ENCODE results near the gene SIRT3. TPM values are rescaled to one million over a fixed set of nuclear protein-coding genes. Genes with fewer than 3 reads are reported as not detected.
A peak's percentile ranks its signal among the peaks of the same experiment; 100 is the strongest.
"Not testable (repeated sequence)": the region's sequence is repeated elsewhere in the genome, so short reads cannot be mapped to it uniquely, and the experiment has no call there.

SIRT3 gene
- total RNA-seq, 4 donors from 2014 or later = 2.5 to 8.3 (median 6.1) TPM

DNA sequence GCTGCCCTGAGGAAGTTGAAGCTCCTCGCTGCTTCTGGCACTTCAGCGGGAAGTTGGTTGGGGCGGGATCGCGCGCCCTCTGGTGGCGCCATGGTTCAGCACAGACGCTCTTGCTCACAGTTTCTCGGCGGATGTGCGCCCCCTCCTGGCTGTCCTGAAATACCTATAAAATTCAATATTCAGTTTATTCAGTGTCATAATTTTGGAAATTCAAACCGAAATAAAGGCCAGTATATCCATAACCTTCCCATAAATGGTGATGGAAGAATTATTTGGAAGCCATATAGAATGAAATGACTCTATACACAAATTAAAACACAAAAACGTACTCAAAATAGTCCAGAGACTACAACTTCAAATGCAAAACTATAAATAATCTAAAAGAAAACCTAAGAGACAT is 55.9 kb downstream of the SIRT3 start:
- H3K9me3 ChIP-seq; H3K4me1 ChIP-seq; H3K27me3 ChIP-seq; DNase-seq; H3K4me3 ChIP-seq; H3K27ac ChIP-seq; intact Hi-C loops (cut with DNase I); H3K36me3 ChIP-seq: not testable (repeated sequence)
- WGBS, 2 donors = 0% methylated on average over 2 of the region's 13 CpGs; no CpG with 5 or more reads in 1 of the 2 donors
- TF ChIP-seq, protein P1, sequence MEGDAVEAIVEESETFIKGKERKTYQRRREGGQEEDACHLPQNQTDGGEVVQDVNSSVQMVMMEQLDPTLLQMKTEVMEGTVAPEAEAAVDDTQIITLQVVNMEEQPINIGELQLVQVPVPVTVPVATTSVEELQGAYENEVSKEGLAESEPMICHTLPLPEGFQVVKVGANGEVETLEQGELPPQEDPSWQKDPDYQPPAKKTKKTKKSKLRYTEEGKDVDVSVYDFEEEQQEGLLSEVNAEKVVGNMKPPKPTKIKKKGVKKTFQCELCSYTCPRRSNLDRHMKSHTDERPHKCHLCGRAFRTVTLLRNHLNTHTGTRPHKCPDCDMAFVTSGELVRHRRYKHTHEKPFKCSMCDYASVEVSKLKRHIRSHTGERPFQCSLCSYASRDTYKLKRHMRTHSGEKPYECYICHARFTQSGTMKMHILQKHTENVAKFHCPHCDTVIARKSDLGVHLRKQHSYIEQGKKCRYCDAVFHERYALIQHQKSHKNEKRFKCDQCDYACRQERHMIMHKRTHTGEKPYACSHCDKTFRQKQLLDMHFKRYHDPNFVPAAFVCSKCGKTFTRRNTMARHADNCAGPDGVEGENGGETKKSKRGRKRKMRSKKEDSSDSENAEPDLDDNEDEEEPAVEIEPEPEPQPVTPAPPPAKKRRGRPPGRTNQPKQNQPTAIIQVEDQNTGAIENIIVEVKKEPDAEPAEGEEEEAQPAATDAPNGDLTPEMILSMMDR (IDR thresholded peaks at IDR 0.05) = peak in 1 of 6 experiments; percentile 21

Other genes with a start within 250 kb of the SIRT3 start
- not detected for gene SCGB1C1, start 43.3 kb downstream of the SIRT3 start, total RNA-seq
- 10 to 100 TPM; 16.3 to 24.8 (median 17.1) TPM for gene BET1L, start 28.9 kb downstream of the SIRT3 start, total RNA-seq
- gene RIC8A, start 28.6 kb downstream of the SIRT3 start, total RNA-seq = 10 to 100 TPM; 48.3 to 71.1 (median 60.2) TPM
- gene PSMD13, start 634 bp upstream of the SIRT3 start, total RNA-seq = 100 to 1,000 TPM in 2 of 4 donors, 10 to 100 TPM in 2; 46.4 to 116 (median 105) TPM
- 1 to 10 TPM in 1 of 4 donors, under 1 TPM in 1, not detected in 2; 0.75 to 1.3 TPM for gene NLRP6, start 42.1 kb upstream of the SIRT3 start, total RNA-seq
- 10 to 100 TPM in 1 of 4 donors, 1 to 10 TPM in 3; 5.3 to 15.3 (median 5.9) TPM for gene PGGHG, start 52.8 kb upstream of the SIRT3 start, total RNA-seq
- gene IFITM5, start 63.2 kb upstream of the SIRT3 start, total RNA-seq = not detected
- gene IFITM2, start 71.5 kb upstream of the SIRT3 start, total RNA-seq = 10 to 100 TPM; 14.4 to 67.5 (median 50.3) TPM
- 100 to 1,000 TPM in 1 of 4 donors, 10 to 100 TPM in 3; 26.3 to 133 (median 60.0) TPM for gene IFITM1, start 77.7 kb upstream of the SIRT3 start, total RNA-seq
- gene IFITM3, start 84.5 kb upstream of the SIRT3 start, total RNA-seq = 100 to 1,000 TPM in 2 of 4 donors, 10 to 100 TPM in 2; 45.3 to 159 (median 113) TPM
- 1 to 10 TPM in 3 of 4 donors, under 1 TPM in 1; 0.97 to 7.9 (median 3.3) TPM for gene B4GALNT4, start 133.2 kb upstream of the SIRT3 start, total RNA-seq
- 1,000 to 10,000 TPM in 1 of 4 donors, 100 to 1,000 TPM in 3; 314 to 1,016 (median 520) TPM for gene PKP3, start 157.9 kb upstream of the SIRT3 start, total RNA-seq
- gene SIGIRR, start 178.7 kb upstream of the SIRT3 start, total RNA-seq = 10 to 100 TPM; 15.5 to 35.1 (median 16.1) TPM
- 10 to 100 TPM; 11.0 to 22.1 (median 16.2) TPM for gene ANO9, start 205.7 kb upstream of the SIRT3 start, total RNA-seq
- gene PTDSS2, start 213.9 kb upstream of the SIRT3 start, total RNA-seq = 10 to 100 TPM; 15.8 to 34.3 (median 22.8) TPM

All from esophagus squamous epithelium (tissue), 5 donors.